ENCODE measurements around the gene EEIG1.
A peak's percentile ranks its signal among the peaks of the same experiment; 100 is the strongest.

EEIG1 gene

DNA sequence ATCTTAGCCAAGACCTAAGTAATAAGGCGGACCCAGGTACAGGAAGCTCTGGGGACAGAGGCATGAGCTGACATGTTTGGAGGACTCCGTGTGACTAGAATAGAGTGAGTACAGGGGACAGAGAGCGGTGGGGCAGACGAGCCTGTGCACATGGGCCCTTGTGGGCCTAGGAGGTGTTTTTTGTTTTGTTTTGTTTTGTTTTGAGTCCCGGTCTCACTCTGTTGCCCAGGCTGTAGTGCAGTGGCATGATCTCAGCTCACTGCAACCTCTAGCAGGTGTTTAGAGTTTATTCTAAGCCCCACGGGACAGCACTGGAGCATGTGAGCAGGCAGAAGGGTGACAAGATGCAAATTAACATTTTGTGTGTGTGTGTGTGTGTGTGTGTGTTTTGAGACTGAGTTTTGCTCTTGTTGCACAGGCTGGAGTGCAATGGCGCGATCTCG lies 3.1 kb upstream of the EEIG1 start:
- ATAC-seq: no peak
- Mint-ChIP-seq H3K4me1 (peaks cover 43% of the 10 kb centered on the region), H3K4me3 (peak overlapping the region; percentile 61 to 64), H3K27ac (peak overlapping the region; percentile 91 to 92), H3K27me3 (no peaks in the 10 kb centered on the region), H3K9me3 (no peaks in the 10 kb centered on the region)
- no peak for DNase-seq

DNA sequence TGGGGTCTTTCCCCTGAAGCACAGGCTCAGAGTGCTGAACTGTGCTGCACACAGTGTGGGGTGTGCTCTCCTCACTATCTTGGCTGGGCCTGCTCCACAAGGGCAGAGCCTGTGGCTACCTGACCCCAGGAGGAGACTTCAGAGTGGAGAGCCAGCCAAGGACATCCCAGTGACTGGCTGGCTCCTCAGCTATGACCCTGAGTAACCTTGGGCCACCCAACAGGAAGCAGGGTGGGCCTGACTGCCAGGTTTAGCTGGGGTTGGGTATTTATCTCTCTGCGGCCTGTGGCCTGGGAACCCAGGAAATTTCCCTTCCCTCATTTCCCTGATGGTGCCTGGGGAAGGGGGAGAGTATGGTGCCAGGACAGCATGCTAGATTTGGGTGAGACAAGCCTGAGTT lies 2.1 kb upstream of the EEIG1 start:
- no peak for DNase-seq
- Mint-ChIP-seq H3K27ac (peak overlapping the region; percentile 45 to 80), H3K9me3 (no peaks in the 10 kb centered on the region), H3K4me3 (peak overlapping the region; percentile 60 to 61), H3K27me3 (no peaks in the 10 kb centered on the region), H3K4me1 (peaks cover 43% of the 10 kb centered on the region)
- ATAC-seq: no peak

DNA sequence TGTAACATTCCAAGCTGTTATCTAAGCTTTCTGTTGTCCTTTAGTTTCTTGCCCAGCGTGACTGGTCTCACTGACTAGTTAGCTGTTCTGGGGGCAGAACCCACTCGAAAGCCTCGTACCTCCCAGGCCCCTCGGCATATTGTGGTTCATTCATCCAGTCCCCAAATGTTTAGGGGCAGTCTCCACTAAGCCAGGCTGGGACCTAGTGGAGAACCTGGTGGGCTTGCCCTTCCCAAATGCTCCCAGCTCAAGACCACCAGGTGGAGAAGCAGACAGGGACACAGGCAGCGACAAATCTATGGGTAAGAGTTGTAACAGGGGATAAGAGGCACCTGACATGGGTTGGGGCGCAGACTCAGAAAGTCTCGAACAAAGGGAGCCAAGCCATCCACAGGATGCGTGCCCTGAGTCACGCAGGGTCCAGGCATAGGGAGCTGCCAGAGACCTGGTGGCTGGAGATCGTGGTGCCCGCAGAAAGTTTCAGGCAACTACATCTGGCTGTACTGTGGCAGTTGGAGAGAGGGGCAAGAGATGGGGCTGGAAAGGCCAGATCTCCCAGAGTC lies 851 bp upstream of the EEIG1 start:
- no peak for ATAC-seq
- Mint-ChIP-seq H3K4me3 (peak overlapping the region; percentile 89 to 90), H3K9me3 (no peaks in the 10 kb centered on the region), H3K27me3 (no peaks in the 10 kb centered on the region), H3K27ac (peak overlapping the region; percentile 79 to 93), H3K4me1 (peaks cover 51% of the 10 kb centered on the region)
- peak; percentile 42 to 55 for DNase-seq

DNA sequence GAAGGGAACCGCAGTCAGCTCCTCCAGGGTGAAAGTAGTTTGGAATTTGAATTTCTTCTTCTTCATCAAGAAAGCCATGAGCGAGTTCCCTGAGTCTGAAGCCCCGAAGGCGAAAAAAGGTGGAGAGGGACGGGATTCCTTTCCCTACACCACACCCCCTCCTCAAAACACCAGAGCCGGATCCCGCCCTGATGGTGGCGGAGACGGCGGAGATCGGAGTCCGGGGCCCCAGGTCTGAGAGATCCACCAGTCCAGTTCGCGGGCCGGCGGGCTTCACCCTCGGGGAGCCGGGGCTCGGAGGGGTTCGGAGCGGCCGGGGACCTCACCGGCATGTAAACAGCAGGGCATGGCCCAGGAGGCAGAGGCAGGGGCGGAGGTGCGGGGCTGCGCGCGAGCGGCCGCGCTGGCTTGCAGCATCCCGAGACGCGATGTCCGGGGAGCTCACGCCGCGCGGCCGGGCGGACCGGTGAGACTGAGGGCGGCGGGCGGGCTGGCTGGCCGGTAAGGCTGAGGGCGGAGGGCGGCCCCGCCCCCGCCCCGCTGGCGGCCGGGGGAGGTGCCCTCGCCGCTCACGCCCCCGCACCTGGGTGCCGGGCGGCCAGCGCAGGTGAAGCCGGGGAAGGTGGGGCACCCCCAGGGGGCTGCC lies 606 bp downstream of the EEIG1 start:
- Mint-ChIP-seq H3K4me3 (peak overlapping the region; percentile 85 to 92), H3K27ac (peak overlapping the region; percentile 80 to 98), H3K9me3 (no peaks in the 10 kb centered on the region), H3K4me1 (peaks cover 61% of the 10 kb centered on the region), H3K27me3 (no peaks in the 10 kb centered on the region)
- ATAC-seq: peak; percentile 22
- peak; percentile 69 to 76 for DNase-seq

DNA sequence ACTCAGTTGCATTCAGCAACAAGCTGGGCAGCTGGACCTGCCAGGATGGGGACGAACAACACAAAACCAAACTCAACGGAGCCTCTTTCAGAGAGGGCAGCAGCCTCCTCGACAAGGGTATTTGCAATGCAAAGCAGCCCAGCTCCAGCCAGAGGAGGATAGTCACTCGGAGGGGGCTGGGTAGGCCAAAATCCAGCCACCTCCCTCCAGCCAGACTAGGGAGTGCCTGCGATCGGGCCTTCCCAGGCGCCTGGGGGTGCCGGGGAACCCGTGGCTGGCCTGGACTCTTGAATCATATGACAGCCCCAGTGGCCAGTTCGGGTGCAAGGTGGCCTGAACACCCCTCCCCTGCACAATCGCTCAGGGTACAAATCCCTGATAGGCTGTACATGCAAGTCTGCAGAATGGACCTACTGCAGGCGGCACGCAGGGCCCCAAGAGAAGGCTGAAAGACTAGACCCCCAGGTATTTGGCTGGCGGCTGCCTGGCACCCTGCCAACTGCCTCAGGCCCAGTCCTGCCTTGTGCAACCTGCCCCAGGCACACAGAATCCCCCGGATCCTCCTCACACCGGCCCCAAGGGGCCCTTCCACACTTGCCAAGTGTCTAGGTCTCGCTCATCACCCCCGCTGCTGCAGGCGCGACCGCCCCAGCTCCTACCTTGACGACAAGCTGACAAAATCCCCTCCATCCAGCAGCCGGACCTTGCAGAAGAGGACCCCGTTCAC lies 1.3 kb downstream of the EEIG1 start:
- Mint-ChIP-seq H3K27ac (peak overlapping the region; percentile 92 to 98), H3K4me1 (peaks cover 61% of the 10 kb centered on the region)
- DNase-seq: peak; percentile 56 to 57

DNA sequence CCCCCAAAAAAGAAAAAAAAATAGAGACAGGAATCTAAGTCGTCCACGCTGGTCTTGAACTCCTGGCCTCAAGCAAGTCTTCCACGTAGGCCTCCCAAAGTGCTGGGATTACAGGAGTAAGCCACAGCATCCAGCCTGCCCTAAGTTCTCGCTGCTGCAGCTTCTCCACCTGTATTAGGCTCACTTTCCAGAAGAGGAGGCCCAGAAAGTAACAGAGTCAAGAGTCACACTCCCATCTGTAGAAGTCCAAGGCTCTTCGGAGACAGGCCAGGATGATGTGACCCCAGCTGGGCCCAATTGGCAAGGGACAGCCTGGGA lies 1.8 kb downstream of the EEIG1 start:
- Mint-ChIP-seq H3K27me3 (no peaks in the 10 kb centered on the region), H3K27ac (peak overlapping the region; percentile 92 to 98), H3K4me1 (peaks cover 64% of the 10 kb centered on the region), H3K4me3 (peak overlapping the region; percentile 85 to 92), H3K9me3 (no peaks in the 10 kb centered on the region)
- DNase-seq: no peak
- no peak for ATAC-seq

More for the DNA sequence above, 1.3 kb downstream of the EEIG1 start:
- Mint-ChIP-seq H3K9me3 (no peaks in the 10 kb centered on the region), H3K4me3 (peak overlapping the region; percentile 85 to 92), H3K27me3 (no peaks in the 10 kb centered on the region)
- no peak for ATAC-seq

DNA sequence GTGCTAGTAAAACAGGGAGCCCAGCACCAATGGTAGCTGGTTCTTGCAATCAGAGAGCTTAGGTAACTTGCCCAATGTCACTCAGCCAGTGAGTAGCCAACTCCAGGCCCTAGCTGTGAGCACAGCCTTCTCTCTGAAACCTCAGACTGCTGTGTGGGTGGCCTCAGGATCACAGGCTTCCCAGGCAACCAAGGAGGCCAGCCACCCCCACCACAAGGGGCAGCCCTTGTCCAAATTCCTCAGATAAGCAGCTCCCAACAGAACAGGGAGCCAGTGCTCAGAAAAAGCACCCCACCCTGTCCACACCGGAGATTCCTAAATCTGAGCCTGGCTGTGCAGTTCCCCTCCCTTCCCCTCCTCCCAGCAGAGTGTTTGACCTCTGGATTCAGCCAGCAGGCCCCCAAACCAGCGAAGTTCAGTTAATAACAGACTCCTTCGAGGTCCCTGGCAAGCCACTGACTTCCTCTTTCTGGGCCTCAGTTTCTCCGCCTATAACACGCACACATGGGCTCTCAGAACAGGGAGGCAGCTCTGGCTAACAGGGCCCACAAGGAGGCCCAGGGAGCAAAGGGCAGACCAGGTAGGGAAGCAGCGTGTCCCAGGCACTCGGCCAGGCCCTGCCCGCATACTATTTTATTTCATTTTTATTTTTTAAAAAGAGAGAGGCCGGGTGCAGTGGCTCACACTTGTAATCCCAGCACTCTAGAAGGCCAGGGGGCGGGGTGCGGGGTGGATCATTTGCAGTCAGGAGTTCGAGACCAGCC lies 2.7 kb downstream of the EEIG1 start:
- Mint-ChIP-seq H3K4me3 (peak overlapping the region; percentile 85 to 92), H3K9me3 (no peaks in the 10 kb centered on the region), H3K27me3 (no peaks in the 10 kb centered on the region), H3K4me1 (peaks cover 64% of the 10 kb centered on the region), H3K27ac (peak overlapping the region; percentile 69 to 91)
- no peak for DNase-seq
- ATAC-seq: no peak

DNA sequence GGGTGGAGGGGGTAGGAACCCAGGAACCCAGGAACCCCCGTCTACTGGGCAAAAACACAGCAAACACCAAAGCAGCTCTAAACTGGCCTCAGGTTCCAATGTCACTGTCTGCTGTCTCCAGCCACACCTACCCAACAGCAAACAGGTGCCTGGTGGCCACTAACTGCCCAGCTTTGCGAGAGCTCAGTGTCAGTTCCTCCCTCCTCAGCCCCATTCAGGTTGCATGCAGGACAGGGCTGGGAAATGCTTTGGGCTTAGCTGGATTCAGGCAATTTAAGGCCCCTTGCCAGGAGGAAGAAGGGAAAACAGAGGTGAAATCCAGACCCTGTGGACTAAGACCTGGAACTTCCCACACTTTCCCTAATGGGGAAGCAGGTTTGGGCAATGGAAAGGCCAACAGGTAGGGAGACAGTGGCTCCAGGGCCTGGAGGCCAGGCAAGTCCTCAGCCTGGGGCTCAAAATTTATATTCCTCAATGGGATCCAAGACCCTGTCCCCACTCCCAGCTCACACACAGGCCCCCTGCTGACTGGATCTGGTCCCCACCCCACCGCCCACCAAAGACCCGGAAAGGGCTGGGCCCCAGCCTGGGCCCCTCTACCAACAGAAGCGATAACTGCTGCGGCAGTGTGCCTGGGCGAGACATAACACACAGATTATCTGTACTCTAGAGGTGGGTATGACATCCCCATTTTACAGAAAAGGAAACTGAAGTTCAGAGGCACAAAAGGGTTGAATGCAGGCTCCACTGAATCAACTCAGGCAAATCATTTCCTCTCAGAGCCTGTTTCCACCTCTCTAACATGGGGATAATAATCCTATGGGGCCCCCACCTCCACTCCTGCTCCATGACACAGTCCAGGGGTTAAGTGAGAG lies 3.5 kb downstream of the EEIG1 start:
- H3K9me3 Mint-ChIP-seq: no peaks in the 10 kb centered on the region
- H3K27me3 Mint-ChIP-seq: no peaks in the 10 kb centered on the region
- peak overlapping the region; percentile 85 to 92 for H3K4me3 Mint-ChIP-seq
- ATAC-seq (no peak), DNase-seq (no peak)
- peaks cover 64% of the 10 kb centered on the region for H3K4me1 Mint-ChIP-seq
- H3K27ac Mint-ChIP-seq: peak overlapping the region; percentile 75 to 91

DNA sequence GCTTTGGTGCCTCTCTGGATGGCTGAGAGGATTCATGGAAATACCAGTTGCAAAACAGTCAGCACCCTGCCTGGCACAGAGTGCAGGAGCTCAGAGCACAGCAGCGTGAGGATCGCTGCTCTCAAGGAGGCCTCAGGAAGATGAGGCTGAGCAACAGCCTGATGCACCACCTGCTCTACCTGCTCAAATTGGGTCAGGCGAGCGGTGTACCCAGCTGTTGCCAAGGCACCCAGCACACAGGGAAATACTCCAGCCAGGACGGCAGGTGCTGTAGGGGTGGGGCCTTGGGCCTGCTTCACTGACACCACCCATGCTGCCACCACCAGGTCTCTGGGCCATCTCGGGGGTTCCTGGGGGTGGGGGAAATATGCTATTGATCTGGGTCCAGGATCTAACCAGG lies 4.3 kb downstream of the EEIG1 start:
- ATAC-seq (no peak), DNase-seq (no peak)
- Mint-ChIP-seq H3K9me3 (no peaks in the 10 kb centered on the region), H3K27ac (peak overlapping the region; percentile 59 to 83), H3K4me3 (peak overlapping the region; percentile 85 to 92), H3K27me3 (no peaks in the 10 kb centered on the region), H3K4me1 (peaks cover 64% of the 10 kb centered on the region)

DNA sequence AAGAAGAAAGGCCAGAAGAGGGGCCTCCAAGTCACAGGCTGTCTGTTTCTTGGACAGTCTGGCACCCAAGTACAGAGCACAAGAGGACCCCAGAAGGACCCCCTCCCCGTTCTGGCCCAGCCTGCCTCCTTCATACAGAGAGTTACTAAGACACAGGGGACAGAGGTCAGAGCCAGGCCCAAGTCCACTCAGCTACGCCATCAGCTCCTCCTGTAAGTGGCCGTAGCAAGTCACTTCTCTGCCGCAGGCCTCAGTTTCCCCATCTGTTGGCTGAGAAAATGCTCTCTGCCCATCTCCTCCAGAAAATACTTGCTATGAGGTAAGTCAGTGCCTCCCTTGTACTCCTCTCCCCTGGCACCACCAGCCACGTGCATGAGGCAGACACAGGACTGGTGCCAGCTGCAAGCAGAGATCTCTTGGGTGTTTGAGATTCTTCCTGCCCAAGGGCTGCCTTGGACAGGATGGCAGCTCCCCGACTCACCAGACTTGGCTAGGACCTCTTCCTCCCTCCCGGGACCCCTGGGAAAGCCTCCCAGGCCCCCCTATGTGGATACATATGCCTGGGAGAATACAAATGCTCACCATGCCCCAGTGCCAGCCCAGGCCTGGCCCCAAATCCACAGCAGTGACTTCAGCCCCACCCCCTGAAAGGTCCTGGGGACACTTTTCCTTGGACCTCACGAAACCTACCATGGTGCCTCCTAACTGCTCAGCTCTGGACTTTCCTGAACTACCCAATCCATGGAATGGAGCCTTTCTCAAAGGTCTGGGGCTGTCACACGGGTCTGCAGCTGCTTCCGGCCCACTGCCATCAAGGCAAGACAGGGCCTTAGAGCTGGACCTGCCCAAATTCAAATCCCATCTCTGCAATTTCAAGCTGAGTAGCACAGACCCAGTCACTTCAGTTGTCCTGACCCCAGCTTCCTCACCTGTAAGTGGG lies 5.1 kb downstream of the EEIG1 start:
- DNase-seq: no peak
- H3K4me1 Mint-ChIP-seq: peaks cover 70% of the 10 kb centered on the region
- no peaks in the 10 kb centered on the region for H3K27me3 Mint-ChIP-seq
- peak overlapping the region; percentile 93 to 99 for H3K27ac Mint-ChIP-seq
- no peak for ATAC-seq
- peak overlapping the region; percentile 85 to 92 for H3K4me3 Mint-ChIP-seq
- H3K9me3 Mint-ChIP-seq: no peaks in the 10 kb centered on the region

DNA sequence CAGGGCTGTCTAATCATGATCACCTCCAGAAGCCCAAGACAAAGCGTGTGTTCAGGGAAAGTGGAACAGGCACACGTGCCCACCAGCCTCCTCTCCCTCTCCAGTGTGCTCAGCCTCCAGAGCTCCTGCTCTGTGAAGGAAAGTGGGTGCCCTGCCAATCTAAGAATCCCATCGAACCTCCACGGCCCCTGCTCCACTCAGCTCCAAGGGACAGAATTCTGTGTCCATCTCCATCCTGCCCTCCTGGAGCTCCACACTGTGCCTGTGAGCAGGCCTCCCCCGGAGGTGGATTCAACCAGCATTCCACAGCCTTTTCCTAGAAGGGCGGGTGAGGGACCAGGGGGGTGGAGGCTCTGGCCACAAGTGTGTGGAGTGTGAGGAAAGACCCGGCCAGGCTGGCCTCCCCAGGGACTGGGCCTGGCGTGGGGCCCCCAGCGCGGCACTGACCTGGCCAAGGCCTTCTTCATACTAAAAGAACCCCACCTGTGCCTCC lies 6.0 kb downstream of the EEIG1 start:
- H3K9me3 Mint-ChIP-seq: no peaks in the 10 kb centered on the region
- H3K4me3 Mint-ChIP-seq: peak overlapping the region; percentile 85 to 92
- no peaks in the 10 kb centered on the region for H3K27me3 Mint-ChIP-seq
- peak overlapping the region; percentile 93 to 99 for H3K27ac Mint-ChIP-seq
- H3K4me1 Mint-ChIP-seq: peaks cover 79% of the 10 kb centered on the region
- ATAC-seq (no peak), DNase-seq (no peak)

DNA sequence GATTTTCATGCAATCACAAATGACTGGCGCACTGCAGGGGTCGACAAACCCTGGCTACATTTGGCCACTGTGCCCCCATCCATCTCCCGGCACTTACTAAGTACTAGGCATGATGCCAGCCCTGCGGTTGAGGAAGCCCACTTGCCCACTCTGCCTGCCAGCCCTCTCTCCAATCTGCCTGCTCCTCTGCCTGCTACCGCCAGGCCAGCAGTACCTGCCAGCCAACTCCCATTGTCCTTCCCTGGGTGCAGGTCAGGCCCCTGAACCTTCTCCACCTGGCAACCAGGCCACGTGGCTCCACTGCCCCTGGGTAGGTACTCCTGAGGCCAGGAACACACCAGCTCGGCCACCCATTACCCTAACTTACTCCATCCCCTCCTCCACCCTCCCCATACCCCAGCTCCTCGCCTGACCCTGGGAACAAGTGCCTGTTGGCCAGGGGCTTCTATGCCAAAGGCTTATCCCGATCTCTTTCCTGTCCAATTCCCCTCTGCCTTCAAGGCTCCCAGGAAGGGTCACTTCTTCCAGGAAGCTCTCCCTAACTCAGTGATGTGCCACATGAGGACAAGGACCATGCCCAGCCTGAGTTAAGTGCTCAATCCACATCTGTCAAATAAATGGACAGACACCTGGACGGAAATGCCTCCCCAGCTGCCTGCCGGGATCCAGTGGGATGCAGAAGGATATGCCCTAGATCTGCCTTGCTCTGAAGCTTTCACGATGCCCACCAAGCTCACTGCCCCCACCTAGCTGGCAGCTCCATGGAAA lies 6.6 kb downstream of the EEIG1 start:
- peaks cover 85% of the 10 kb centered on the region for H3K4me1 Mint-ChIP-seq
- H3K27ac Mint-ChIP-seq: peak overlapping the region; percentile 88 to 92
- DNase-seq: no peak
- ATAC-seq: no peak
- H3K4me3 Mint-ChIP-seq: peak overlapping the region; percentile 85 to 92
- no peaks in the 10 kb centered on the region for H3K9me3 Mint-ChIP-seq
- no peaks in the 10 kb centered on the region for H3K27me3 Mint-ChIP-seq

All from stimulated activated naive CD8-positive, alpha-beta T cell treated with anti-CD3 and anti-CD28 coated beads, Interleukin-15, amount 100 ng/mL, for 72 hours (primary cell).